IPS-20b (cell line): ENCODE measurements around the gene OR2M5.

Experiments used
- H3K27ac ChIP-seq: one replicate; pipeline ENCODE4 v1.5.1; 2013; ENCODE audit warnings: low read length
- H3K27me3 ChIP-seq: 2 replicates; pipeline ENCODE4 v1.6.1; 2013; ENCODE audit warnings: mild to moderate bottlenecking, low read length, inconsistent platforms; ENCODE audit not compliant: insufficient read depth
- H3K36me3 ChIP-seq: 2 replicates; pipeline ENCODE4 v1.6.1; 2013; ENCODE audit warnings: low read depth, mild to moderate bottlenecking, inconsistent platforms, low read length, moderate library complexity; ENCODE audit not compliant: insufficient read depth
- H3K4me1 ChIP-seq: 2 replicates; pipeline ENCODE4 v1.6.1; 2013; ENCODE audit warnings: mild to moderate bottlenecking, control low read depth, inconsistent platforms, low read length, moderate library complexity; ENCODE audit not compliant: insufficient read depth
- H3K4me3 ChIP-seq: 2 replicates; pipeline ENCODE4 v1.5.1; 2013; ENCODE audit warnings: mild to moderate bottlenecking, low read length, inconsistent platforms
- H3K9ac ChIP-seq: 2 replicates; pipeline ENCODE4 v1.6.1; 2013; ENCODE audit warnings: low read depth, mild to moderate bottlenecking, inconsistent platforms, low read length, moderate library complexity
- H3K9me3 ChIP-seq: 2 replicates; pipeline ENCODE4 v1.6.1; 2013; ENCODE audit warnings: mild to moderate bottlenecking, low read depth, low read length, inconsistent platforms; ENCODE audit not compliant: insufficient read depth

The OR2M5 gene, protein sequence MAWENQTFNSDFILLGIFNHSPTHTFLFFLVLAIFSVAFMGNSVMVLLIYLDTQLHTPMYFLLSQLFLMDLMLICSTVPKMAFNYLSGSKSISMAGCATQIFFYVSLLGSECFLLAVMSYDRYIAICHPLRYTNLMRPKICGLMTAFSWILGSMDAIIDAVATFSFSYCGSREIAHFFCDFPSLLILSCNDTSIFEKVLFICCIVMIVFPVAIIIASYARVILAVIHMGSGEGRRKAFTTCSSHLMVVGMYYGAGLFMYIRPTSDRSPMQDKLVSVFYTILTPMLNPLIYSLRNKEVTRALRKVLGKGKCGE

GRCh38 chr1:248144513-248145198 is at the start of gene OR2M5:
Gene OR2M5, plus strand, starts transcription at chr1:248145148. Its CDS starts 0 bp downstream, at chr1:248145148.
- Histone ChIP-seq H3K9ac (no peak within 1 kb of the TSS), H3K36me3 (no peaks in the 10 kb centered on the region), H3K4me3 (no peak within 1 kb of the TSS), H3K4me1 (no peaks in the 10 kb centered on the region), H3K27ac (no peak within 1 kb of the TSS), H3K27me3 (no peaks in the 10 kb centered on the region), H3K9me3 (peaks cover 94% of the 10 kb centered on the region)

DNA sequence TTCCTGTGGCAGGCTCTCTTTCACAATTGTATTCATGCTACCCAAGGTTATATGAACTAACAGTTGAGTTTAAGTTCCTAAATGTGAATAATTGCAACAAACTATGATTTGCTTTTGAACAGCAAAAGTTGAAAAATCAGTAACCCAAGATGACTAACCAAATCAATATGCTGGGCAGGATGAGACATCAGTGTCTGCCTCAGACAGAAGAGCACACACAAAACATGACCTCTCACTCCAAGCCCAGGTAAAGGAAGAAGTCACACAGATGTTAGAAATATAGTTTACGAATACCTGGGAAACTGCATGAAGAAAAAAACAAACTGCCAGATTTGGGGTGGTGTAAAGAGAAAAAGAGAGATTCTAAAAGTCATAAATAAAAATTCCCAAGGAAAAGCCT is 46.4 kb upstream of the OR2M5 start:
- Histone ChIP-seq H3K4me1 (no peaks in the 10 kb centered on the region), H3K4me3 (no peak overlapping the region), H3K9me3 (peaks cover 94% of the 10 kb centered on the region), H3K9ac (no peak overlapping the region), H3K27me3 (no peaks in the 10 kb centered on the region), H3K27ac (no peak overlapping the region), H3K36me3 (no peaks in the 10 kb centered on the region)

- no peak overlapping the region for H3K9ac ChIP-seq
- H3K36me3 ChIP-seq: no peaks in the 10 kb centered on the region
- H3K4me3 ChIP-seq: no peak overlapping the region
- no peaks in the 10 kb centered on the region for H3K4me1 ChIP-seq
- H3K27ac ChIP-seq: no peak overlapping the region
- H3K27me3 ChIP-seq: no peaks in the 10 kb centered on the region
- peaks cover 94% of the 10 kb centered on the region for H3K9me3 ChIP-seq
Observed at GRCh38 chr1:248102847-248103246, 42.1 kb upstream of the OR2M5 start.

DNA sequence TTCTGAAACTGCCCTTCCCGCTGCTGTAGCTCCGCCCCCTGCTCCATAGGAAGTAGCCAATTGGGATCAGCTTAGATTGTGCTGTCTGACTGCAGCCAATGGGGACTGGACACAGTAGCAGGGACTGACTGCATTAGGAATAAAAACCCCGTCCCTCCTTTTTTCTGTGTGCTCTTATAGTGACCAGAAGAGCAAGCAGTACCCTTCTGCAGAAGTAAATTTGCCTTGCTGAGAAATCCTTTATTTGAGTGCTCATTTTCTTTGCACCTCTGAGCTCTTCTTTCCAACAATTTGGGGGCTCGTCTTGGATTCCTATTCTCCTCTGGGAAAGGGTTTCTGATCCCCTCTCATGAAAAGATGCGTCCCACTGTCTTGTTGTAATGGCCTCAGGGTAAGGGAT is 33.8 kb upstream of the OR2M5 start:
- Histone ChIP-seq H3K4me3 (no peak overlapping the region), H3K4me1 (no peaks in the 10 kb centered on the region), H3K9ac (no peak overlapping the region), H3K36me3 (no peaks in the 10 kb centered on the region), H3K27me3 (no peaks in the 10 kb centered on the region), H3K9me3 (peaks cover 86% of the 10 kb centered on the region), H3K27ac (no peak overlapping the region)

DNA sequence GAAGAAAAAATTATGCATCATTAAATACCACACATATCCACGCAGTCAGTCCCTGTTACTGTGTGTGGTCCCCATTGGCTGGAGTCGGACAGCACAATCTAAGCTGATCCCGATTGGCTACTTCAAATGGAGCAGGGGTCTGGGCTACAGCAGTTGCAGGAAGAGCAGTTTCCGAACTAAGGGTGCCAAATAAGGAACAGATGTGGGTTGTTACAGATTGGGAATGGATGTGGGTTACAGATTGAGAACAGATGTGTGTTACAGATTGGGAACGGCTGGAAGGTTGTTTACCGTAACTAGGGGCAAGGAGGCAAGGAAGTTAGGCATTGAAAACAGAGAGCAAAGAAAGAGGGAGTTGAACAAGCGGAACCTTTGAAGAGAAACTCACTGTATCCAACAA is 30.1 kb upstream of the OR2M5 start:
- H3K4me3 ChIP-seq: no peak overlapping the region; the same call in 1 of the 2 replicates
- no peak overlapping the region for H3K9ac ChIP-seq
- no peaks in the 10 kb centered on the region for H3K4me1 ChIP-seq
- H3K9me3 ChIP-seq: peaks cover 57% of the 10 kb centered on the region
- no peaks in the 10 kb centered on the region for H3K27me3 ChIP-seq
- no peaks in the 10 kb centered on the region for H3K36me3 ChIP-seq
- no peak overlapping the region for H3K27ac ChIP-seq

GRCh38 chr1:248127653-248128052 is 17.3 kb upstream of the OR2M5 start:
- no peaks in the 10 kb centered on the region for H3K36me3 ChIP-seq
- H3K9ac ChIP-seq: no peak overlapping the region
- peaks cover 96% of the 10 kb centered on the region for H3K9me3 ChIP-seq
- no peaks in the 10 kb centered on the region for H3K27me3 ChIP-seq
- H3K4me1 ChIP-seq: no peaks in the 10 kb centered on the region
- no peak overlapping the region for H3K27ac ChIP-seq
- no peak overlapping the region for H3K4me3 ChIP-seq

GRCh38 chr1:248136811-248137210 is 8.1 kb upstream of the OR2M5 start:
- Histone ChIP-seq H3K4me1 (no peaks in the 10 kb centered on the region), H3K36me3 (no peaks in the 10 kb centered on the region), H3K27me3 (no peaks in the 10 kb centered on the region), H3K9ac (no peak overlapping the region), H3K27ac (no peak overlapping the region), H3K9me3 (peaks cover 82% of the 10 kb centered on the region), H3K4me3 (no peak overlapping the region)

DNA sequence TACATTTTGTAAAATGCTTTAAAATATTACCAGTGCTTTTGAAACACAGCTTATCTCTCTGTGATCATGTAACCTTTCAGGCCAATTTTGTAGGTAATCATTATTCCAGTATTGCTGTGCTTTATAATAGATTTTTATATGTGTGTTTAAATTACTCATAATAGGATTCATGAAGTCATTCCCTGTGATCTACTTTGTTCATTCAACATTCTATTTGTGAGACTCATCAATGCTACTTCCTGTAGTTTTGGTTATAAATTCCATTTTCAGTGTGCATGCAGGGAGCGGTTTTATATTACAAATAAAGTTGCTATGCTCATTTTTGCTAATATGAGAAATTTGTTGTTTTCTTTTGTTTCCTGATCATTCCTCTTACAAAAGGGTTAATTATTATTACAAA is 4.1 kb upstream of the OR2M5 start:
- Histone ChIP-seq H3K4me1 (no peaks in the 10 kb centered on the region), H3K27ac (no peak overlapping the region), H3K36me3 (no peaks in the 10 kb centered on the region), H3K4me3 (no peak overlapping the region), H3K9ac (no peak overlapping the region), H3K27me3 (no peaks in the 10 kb centered on the region), H3K9me3 (peaks cover 81% of the 10 kb centered on the region)

GRCh38 chr1:248143311-248143710 is 1.6 kb upstream of the OR2M5 start:
- Histone ChIP-seq H3K4me3 (no peak overlapping the region), H3K36me3 (no peaks in the 10 kb centered on the region), H3K9me3 (peaks cover 92% of the 10 kb centered on the region), H3K27ac (no peak overlapping the region), H3K4me1 (no peaks in the 10 kb centered on the region), H3K9ac (no peak overlapping the region), H3K27me3 (no peaks in the 10 kb centered on the region)

DNA sequence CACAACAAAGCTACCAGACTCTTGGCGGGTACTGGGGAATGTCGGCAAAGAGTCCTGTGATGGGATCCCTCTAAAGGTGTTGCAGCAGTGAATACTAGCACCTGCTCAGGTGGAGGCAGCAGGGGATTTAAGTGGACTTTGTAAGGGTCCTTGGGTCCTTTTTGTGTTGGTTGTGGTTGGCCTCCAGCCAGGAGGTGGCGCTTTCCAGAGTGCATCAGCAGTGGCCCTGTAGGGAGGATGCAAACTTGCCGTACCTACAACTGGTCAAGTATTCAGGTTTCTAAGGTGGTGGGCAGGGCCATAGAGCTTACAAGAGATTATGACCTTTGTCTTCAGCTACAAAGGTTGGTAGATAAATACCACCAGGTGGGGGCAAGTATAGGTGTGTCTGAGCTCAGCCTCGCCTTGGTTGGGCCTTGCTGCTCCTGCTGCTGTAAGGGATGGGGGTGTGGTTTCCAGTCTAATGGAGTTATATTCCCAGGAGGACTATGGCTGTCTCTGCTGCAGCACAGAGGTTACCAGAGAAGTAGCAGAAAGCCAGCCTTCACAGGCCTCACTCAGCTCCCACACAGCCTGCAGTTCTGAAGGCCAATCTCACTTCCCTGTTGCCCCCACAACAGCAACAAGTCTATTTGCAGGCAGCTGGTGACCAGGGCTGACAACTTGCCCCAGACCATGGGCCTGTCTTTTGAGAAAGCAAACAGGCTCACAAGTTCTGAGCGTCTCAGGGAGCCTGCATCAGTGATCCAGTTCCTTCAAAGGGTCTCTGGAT is 7.3 kb downstream of the OR2M5 start:
- no peaks in the 10 kb centered on the region for H3K27me3 ChIP-seq
- H3K4me3 ChIP-seq: no peak overlapping the region
- H3K4me1 ChIP-seq: no peaks in the 10 kb centered on the region
- no peak overlapping the region for H3K27ac ChIP-seq
- H3K36me3 ChIP-seq: no peaks in the 10 kb centered on the region
- no peak overlapping the region for H3K9ac ChIP-seq
- peaks cover 89% of the 10 kb centered on the region for H3K9me3 ChIP-seq

DNA sequence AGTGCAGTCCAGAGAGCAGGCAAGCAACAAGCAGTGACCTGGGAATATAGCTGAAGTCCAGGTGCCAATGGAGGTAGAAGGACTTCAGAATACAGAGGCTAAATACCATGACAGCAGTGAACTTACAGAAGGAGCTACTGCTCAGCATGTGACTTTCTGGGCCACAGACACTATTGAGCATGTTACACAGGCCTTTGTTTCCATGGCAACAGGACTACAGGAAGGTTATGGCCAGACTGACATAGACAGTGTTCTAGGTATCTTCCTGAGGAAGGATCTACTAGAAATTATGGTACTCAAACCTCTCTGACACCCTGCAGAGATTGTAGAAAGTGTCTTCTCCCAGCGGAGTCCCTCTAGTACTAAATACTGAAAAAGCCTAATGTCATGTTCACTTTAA is 11.0 kb downstream of the OR2M5 start:
- Histone ChIP-seq H3K36me3 (no peaks in the 10 kb centered on the region), H3K9ac (no peak overlapping the region), H3K4me3 (no peak overlapping the region), H3K4me1 (no peaks in the 10 kb centered on the region), H3K27me3 (no peaks in the 10 kb centered on the region), H3K9me3 (peaks cover 73% of the 10 kb centered on the region), H3K27ac (no peak overlapping the region)

- H3K9me3 ChIP-seq: peaks cover 70% of the 10 kb centered on the region
- H3K4me1 ChIP-seq: no peaks in the 10 kb centered on the region
- no peak overlapping the region for H3K4me3 ChIP-seq
- H3K9ac ChIP-seq: no peak overlapping the region
- no peak overlapping the region for H3K27ac ChIP-seq
- no peaks in the 10 kb centered on the region for H3K27me3 ChIP-seq
- H3K36me3 ChIP-seq: no peaks in the 10 kb centered on the region
Observed at GRCh38 chr1:248158758-248159157, 13.8 kb downstream of the OR2M5 start.
